ENCODE data around the gene KMT2A. TPM values are rescaled to one million over a fixed set of nuclear protein-coding genes. Genes with fewer than 3 reads are reported as not detected.

Gene KMT2A
- total and polyA plus RNA-seq, 2 donors (not counting 3 experiments of a cell fraction or from before 2014, with no cell fraction given): 23.5 to 63.9 TPM

- Histone ChIP-seq H3K36me3 (ENCODE audit: control insufficient read depth in 2 of 2, extremely low read depth in 1 of 2, insufficient read depth in 2 of 2, low read length in 2 of 2) (peaks cover 28 to 38% of the 10 kb centered on the region in 2 experiments), H2AFZ (ENCODE audit: low read depth, low read length) (no peak overlapping the region), H3K4me1 (ENCODE audit: control insufficient read depth, extremely low read depth, insufficient read depth, low read length) (no peaks in the 10 kb centered on the region), H3K27ac (ENCODE audit: insufficient read depth, low read depth, low read length) (no peak overlapping the region), H3K9me3 (replicated peaks; ENCODE audit: control insufficient read depth, insufficient read depth, low read length) (no peaks in the 10 kb centered on the region), H3K4me2 (ENCODE audit: insufficient read depth, low read length) (no peak overlapping the region), H3K9me1 (replicated peaks; ENCODE audit: control insufficient read depth, extremely low read depth, insufficient read depth, low read length) (no peaks in the 10 kb centered on the region), H3K27me3 (ENCODE audit: control insufficient read depth in 2 of 2, insufficient read depth in 2 of 2, low read length in 2 of 2) (no peaks in the 10 kb centered on the region), H3K9ac (replicated peaks; ENCODE audit: extremely low read depth, insufficient read depth, low read length) (no peak overlapping the region), H3K79me2 (ENCODE audit: control insufficient read depth, insufficient read depth, low read length) (no peaks in the 10 kb centered on the region), H4K20me1 (replicated peaks; ENCODE audit: control insufficient read depth, extremely low read depth, insufficient read depth, low read length) (no peaks in the 10 kb centered on the region), H3K4me3 (replicated peaks in 1 of 3; ENCODE audit: insufficient read depth in 1 of 3, low read depth in 1 of 3, low read length in 3 of 3) (no peak overlapping the region)
- BruUV-seq (replicated peaks): no TSS peak
- intact Hi-C loops (cut with micrococcal nuclease) (no loop called here), dilution Hi-C loops (cut with MboI; ENCODE audit: extremely low pct_ligation_motif_present, low sequenced_read_pairs) (no loop called here)
- peak; percentile 28 for DNase-seq (ENCODE audit: low read depth, low spot score)
- POLR2A ChIA-PET: interaction anchor here (0.5 kb wide), 1 partner anchor 49 kb away, joined by 4 read pairs; the partner anchor contains the start of gene ARCN1
- CTCF ChIA-PET: no interaction called here
- FAIRE-seq: no peak
- TF ChIP-seq FOS (IDR thresholded peaks at IDR 0.05; ENCODE audit: borderline replicate concordance, insufficient read depth, low read length) (no peak), CTCF (IDR thresholded peaks at IDR 0.05; ENCODE audit: extremely low read depth in 1 of 2, insufficient read depth in 1 of 2, low read depth in 1 of 2, low read length in 2 of 2) (peak; percentile 36 to 49)
These were observed 86.3 kb downstream of the KMT2A start for GRCh38 chr11:118522571-118523072.

GRCh38 chr11:118524356-118524755 lies 88.1 kb downstream of the KMT2A start:
- H3K4me1 ChIP-seq (ENCODE audit: control insufficient read depth, extremely low read depth, insufficient read depth, low read length): no peaks in the 10 kb centered on the region
- intact Hi-C loops (cut with micrococcal nuclease) (no loop called here), dilution Hi-C loops (cut with MboI; ENCODE audit: extremely low pct_ligation_motif_present, low sequenced_read_pairs) (no loop called here)
- no peak overlapping the region for H3K4me3 ChIP-seq (replicated peaks in 1 of 3; ENCODE audit: insufficient read depth in 1 of 3, low read depth in 1 of 3, low read length in 3 of 3)
- no peaks in the 10 kb centered on the region for H3K9me3 ChIP-seq (replicated peaks; ENCODE audit: control insufficient read depth, insufficient read depth, low read length)
- ChIA-PET CTCF (no interaction called here), POLR2A (no interaction called here)
- BruUV-seq (replicated peaks): no TSS peak
- H3K9me1 ChIP-seq (replicated peaks; ENCODE audit: control insufficient read depth, extremely low read depth, insufficient read depth, low read length): no peaks in the 10 kb centered on the region
- no peak for TF ChIP-seq POLR2A (IDR thresholded peaks at IDR 0.05; ENCODE audit: low read depth, low read length)
- TF ChIP-seq MYC (IDR thresholded peaks at IDR 0.05; ENCODE audit: low read depth, low read length): no peak
- TF ChIP-seq MAX (IDR thresholded peaks at IDR 0.05; ENCODE audit: insufficient read depth, insufficient read length): no peak
- TF ChIP-seq CTCF (IDR thresholded peaks at IDR 0.05; ENCODE audit: extremely low read depth in 1 of 2, insufficient read depth in 1 of 2, low read depth in 1 of 2, low read length in 2 of 2): no peak
- TF ChIP-seq FOS (IDR thresholded peaks at IDR 0.05; ENCODE audit: borderline replicate concordance, insufficient read depth, low read length): no peak
- no peaks in the 10 kb centered on the region for H4K20me1 ChIP-seq (replicated peaks; ENCODE audit: control insufficient read depth, extremely low read depth, insufficient read depth, low read length)
- DNase-seq (ENCODE audit: low read depth, low spot score) (no peak), FAIRE-seq (no peak)
- no peak overlapping the region for H3K27ac ChIP-seq (ENCODE audit: insufficient read depth, low read depth, low read length)
- no peak overlapping the region for H3K9ac ChIP-seq (replicated peaks; ENCODE audit: extremely low read depth, insufficient read depth, low read length)
- H3K27me3 ChIP-seq (ENCODE audit: control insufficient read depth in 2 of 2, insufficient read depth in 2 of 2, low read length in 2 of 2): no peaks in the 10 kb centered on the region
- no peak overlapping the region for H3K4me2 ChIP-seq (ENCODE audit: insufficient read depth, low read length)
- no peak overlapping the region for H2AFZ ChIP-seq (ENCODE audit: low read depth, low read length)
- H3K36me3 ChIP-seq (ENCODE audit: control insufficient read depth in 2 of 2, extremely low read depth in 1 of 2, insufficient read depth in 2 of 2, low read length in 2 of 2): peaks cover 24 to 37% of the 10 kb centered on the region in 2 experiments
- no peaks in the 10 kb centered on the region for H3K79me2 ChIP-seq (ENCODE audit: control insufficient read depth, insufficient read depth, low read length)
